GM21825 (cell line): ENCODE data around the gene KRTAP1-5.
"Not testable (repeated sequence)": the region's sequence is repeated elsewhere in the genome, so short reads cannot be mapped to it uniquely, and the experiment has no call there.

Experiments
- ATAC-seq: cut with Tn5 transposase; IDR thresholded peaks from one replicate; pipeline ENCODE4 v1.9.1; 2021; ENCODE audit warnings: mild to moderate bottlenecking, moderate library complexity; ENCODE audit not compliant: unreplicated experiment

KRTAP1-5 gene

GRCh38 chr17:41026715-41027471 is at the start of gene KRTAP1-5:
Gene KRTAP1-5, minus strand, starts transcription at chr17:41027208. Its CDS starts 53 bp downstream, at chr17:41027155.
- ATAC-seq = no peak

- no peak for ATAC-seq
Observed at GRCh38 chr17:41076788-41077187, 49.8 kb upstream of the KRTAP1-5 start.

GRCh38 chr17:41073676-41074075 is 46.7 kb upstream of the KRTAP1-5 start:
- ATAC-seq = no peak

- ATAC-seq = no peak
Observed at GRCh38 chr17:41071606-41072360, 44.8 kb upstream of the KRTAP1-5 start.

- no peak for ATAC-seq
Observed at GRCh38 chr17:41069031-41069430, 42.0 kb upstream of the KRTAP1-5 start.

GRCh38 chr17:41067281-41067680 is 40.3 kb upstream of the KRTAP1-5 start:
- no peak for ATAC-seq

GRCh38 chr17:41065829-41066624 is 39.0 kb upstream of the KRTAP1-5 start, which contains the start of gene KRTAP2-4:
Gene KRTAP2-4, minus strand, starts transcription at chr17:41065879. Its CDS starts 34 bp downstream, at chr17:41065845.
- no peak for ATAC-seq

GRCh38 chr17:41065016-41065689 is 38.1 kb upstream of the KRTAP1-5 start:
- ATAC-seq = not testable (repeated sequence)

GRCh38 chr17:41064301-41064700 is 37.3 kb upstream of the KRTAP1-5 start:
- ATAC-seq = no peak

GRCh38 chr17:41063449-41063848 is 36.4 kb upstream of the KRTAP1-5 start:
- no peak for ATAC-seq

GRCh38 chr17:41061964-41062363 is 35.0 kb upstream of the KRTAP1-5 start:
- ATAC-seq = no peak

- no peak for ATAC-seq
Observed at GRCh38 chr17:41060052-41060604, 33.1 kb upstream of the KRTAP1-5 start, which contains the start of gene KRTAP2-3. Gene KRTAP2-3, minus strand, starts transcription at chr17:41060114. Its CDS starts 64 bp downstream, at chr17:41060050.

GRCh38 chr17:41059276-41060051 is 32.5 kb upstream of the KRTAP1-5 start:
- not testable (repeated sequence) for ATAC-seq

- ATAC-seq = no peak
Observed at GRCh38 chr17:41058741-41059140, 31.7 kb upstream of the KRTAP1-5 start.

GRCh38 chr17:41057547-41057946 is 30.5 kb upstream of the KRTAP1-5 start:
- ATAC-seq = no peak

GRCh38 chr17:41055130-41055529 is 28.1 kb upstream of the KRTAP1-5 start, which contains the start of gene KRTAP2-2:
Gene KRTAP2-2, minus strand, starts transcription at chr17:41055230. Its CDS starts 19 bp downstream, at chr17:41055211.
- ATAC-seq = not testable (repeated sequence)

GRCh38 chr17:41054556-41054955 is 27.5 kb upstream of the KRTAP1-5 start:
- ATAC-seq = not testable (repeated sequence)

- no peak for ATAC-seq
Observed at GRCh38 chr17:41054025-41054424, 27.0 kb upstream of the KRTAP1-5 start.

GRCh38 chr17:41052566-41052965 is 25.6 kb upstream of the KRTAP1-5 start:
- no peak for ATAC-seq
